HPDE6-E6E7 (cell line): ENCODE data around the gene EFHD1.
"Not testable (repeated sequence)": the region's sequence is repeated elsewhere in the genome, so short reads cannot be mapped to it uniquely, and the experiment has no call there.

Experiments
- DNase-seq: peaks from one replicate; pipeline ENCODE4 v3.0.0; 2011; ENCODE audit warnings: missing footprints; ENCODE audit errors: extremely low spot score

The EFHD1 gene

DNA sequence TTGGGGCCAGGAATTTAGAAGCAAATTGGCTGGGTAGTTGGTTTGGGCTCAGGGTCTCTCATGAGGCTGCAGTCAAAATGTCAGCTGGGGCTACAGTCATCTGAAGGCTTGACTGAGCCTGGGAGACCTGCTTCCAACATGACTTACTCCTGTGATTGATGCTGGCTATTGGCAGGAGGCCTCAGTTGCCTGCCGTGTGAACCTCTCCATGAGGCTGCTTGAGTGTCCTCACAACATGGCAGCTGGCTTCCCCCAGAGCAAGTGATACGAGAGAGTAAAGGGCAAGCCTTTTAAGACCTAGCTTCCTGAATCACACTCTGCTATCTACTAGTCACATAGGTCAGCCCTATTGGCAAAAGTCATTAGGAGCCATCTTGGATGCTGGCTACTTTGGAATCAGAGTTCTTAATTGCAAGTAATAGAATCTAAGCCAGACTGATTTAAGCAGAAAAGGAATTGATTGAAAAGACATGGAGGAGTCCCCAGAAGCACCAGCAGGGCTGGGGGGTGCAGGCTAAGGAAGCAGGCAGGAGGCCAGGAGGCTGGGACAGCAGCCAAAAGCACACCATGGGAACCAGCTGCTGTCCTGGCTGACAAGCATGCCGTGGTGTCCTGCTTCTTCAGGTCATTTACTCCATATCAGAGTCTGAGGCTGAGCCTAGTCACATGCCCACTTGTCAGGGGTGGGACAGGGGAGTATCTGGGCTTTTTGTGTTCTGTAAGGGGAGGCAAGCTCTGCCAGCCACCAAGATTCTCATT, 55.9 kb downstream of the EFHD1 start:
- DNase-seq = no peak

DNA sequence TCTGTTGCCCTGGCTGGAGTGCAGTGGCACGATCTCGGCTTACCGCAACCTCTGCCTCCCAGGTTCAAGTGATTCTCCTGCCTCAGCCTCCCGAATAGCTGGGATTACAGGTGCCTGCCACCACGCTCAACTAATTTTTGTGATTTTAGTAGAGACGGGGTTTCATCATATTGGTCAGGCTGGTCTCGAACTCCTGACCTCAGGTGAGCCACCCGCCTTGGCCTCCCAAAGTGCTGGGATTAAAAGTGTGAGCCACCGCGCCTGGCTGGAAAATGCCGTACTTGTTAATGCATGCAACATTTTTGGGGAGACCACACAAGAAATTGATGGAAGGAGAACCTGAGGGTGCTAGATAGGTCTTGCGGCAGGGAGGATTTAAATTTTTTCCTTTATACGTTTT, 57.7 kb downstream of the EFHD1 start:
- DNase-seq = not testable (repeated sequence)

DNA sequence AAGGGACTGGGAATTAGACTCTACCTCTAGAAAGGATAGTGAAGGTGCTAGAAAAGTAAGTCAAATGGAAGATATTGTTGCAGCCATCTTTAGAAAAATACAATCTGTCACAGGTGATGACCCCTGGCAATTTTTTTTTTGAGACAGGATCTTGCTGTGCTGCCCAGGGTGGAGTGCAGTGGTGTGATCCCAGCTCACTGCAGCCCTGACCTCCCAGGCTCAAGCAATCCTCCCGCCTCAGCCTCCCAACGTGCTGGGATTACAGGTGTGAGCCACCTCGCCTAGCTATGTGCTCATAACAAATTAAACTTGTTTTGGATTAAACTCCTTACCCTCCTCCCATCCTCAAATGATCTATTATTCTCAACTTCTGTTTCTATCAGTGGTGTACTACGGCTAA, 59.9 kb downstream of the EFHD1 start:
- no peak for DNase-seq

DNA sequence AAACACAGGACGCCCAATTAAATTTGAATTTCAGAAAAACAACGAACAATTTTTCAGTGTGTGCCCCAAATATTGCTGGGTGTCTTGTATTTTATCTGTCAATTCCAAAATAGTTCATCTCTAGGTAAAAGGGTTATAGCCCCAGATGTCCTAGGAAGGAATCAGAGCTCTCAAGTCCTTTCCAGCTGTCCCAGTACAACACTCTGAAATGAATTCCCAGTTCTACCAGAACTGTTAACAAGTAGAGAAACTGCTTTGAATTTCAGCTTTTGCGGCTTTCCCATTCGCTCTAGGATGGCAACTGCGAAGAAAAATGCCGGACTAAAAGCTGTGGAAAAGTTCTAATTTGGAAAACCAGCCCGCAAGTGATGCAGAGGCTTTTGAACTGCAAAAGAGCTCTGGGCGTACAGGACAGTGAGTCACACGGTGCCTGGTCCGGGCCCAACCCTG, 63.2 kb downstream of the EFHD1 start:
- DNase-seq = no peak

DNA sequence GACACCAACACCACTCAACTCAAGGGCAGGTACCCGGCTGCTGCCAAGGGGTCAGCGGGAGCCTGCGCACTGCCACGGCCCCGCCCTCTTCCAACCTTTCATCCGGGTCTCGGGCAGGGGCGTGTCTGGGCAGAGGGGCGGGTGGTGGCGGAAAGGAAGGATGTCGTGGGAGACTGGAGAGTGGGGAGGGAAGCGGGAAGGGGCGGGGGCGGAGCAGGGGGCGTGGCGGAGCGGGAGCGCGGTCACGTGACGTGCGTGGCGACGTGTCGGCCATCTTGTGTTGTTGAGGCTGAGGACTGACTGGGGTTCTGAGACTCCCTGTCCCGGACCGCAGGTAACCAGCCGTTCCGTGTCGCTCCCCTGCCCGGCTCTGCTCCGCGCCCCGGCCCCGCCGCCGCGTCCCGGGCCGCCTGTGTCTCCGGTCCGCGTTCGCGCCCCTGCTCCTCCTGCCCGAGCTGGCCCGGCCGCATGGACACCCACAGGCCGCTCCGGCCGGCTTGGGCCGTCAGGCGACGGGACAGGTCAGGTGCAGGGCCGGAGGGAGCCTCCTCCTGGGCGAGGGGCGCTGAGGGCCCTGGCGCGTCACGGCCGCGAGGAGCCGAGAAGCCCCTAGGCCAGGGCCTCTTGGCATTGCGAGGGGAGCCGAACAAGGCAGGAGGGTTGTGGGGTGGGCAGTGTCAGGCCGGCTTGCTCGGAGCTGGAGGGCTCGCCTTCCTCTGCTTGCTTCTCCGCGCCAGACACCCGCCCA, 63.8 kb downstream of the EFHD1 start, which contains the start of gene GIGYF2:
GIGYF2 (plus strand) TSS at position 273 of the 748 bp plus-strand sequence. CDS start 37,867 bp downstream, outside the sequence.
- DNase-seq = peak; percentile 94

DNA sequence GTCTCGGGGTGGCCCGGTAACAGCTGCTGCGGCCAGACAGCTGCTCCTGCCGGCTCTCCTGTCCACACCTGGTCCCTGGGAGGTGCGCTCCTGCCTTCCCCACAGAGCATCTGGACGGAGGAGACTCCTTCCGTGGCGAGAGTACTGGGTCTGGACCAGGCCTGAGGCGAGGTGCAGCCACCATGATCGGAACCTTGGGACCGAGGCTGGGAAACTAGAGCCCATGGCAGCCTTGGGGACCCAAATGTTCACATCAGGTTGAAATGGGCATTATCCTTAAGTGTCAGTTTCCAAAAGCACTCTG, 64.4 kb downstream of the EFHD1 start:
- peak; percentile 27 for DNase-seq

DNA sequence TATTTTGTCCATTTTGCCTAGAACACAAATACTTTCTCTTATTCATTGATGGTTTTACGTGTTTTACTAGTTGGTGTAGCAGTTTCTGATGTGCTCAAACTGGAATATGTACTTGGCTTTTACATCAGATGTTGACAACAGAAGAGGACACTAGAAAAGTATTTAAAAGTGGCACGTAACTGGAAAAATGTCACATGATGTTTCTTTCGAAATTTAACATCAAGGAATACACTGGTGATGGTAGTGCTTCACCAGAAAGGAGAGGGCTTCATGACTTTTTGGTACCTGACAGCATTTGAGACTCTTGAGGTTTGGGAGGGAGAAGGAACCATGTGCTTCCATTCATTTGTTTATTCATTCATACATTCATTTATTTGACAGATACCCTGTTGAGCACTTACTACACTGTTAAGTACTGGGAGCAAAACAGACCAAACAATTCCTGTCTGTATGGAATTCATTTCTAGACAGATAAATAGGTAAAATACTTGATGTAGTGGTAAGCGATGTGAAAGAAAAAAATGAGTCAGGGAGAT, 65.2 kb downstream of the EFHD1 start:
- DNase-seq = no peak

DNA sequence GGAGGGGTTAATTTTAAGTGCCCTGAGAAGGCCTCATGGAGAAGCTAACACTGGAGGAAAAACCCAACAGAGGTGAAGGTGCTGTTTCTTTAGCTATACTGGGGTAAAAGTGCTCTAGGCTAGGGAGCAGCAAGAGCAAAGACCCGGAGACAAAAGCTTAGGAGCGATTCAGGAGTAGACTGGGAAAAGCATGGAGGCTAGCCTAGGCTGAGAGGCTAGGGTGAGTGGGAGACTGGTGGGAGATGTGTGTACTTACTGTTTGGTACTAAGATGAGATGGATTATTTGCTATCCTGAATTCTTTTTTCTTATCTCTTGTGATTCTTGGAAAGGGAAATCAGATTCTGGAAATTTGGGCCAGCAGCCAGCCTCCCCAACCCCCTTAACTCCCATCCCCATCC, 65.7 kb downstream of the EFHD1 start:
- no peak for DNase-seq

DNA sequence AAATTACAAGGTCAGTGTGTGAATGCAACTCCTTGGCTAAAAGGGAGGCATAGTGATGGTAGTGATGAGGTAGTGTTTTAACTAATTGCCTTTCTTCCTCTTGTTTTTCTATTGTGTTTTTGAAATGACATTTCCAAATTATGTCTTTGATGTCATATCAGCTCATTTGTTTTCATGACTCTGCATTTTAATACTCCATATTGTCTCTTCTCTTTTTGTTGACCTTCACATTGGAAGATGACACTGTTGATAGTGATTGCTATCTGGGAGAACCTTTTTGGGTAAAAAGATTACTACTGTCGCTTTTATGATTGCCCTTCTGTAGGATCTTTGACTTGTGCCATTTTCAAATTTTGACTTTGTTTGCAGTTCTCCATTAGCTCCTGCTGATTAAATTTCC, 66.8 kb downstream of the EFHD1 start:
- DNase-seq = no peak

DNA sequence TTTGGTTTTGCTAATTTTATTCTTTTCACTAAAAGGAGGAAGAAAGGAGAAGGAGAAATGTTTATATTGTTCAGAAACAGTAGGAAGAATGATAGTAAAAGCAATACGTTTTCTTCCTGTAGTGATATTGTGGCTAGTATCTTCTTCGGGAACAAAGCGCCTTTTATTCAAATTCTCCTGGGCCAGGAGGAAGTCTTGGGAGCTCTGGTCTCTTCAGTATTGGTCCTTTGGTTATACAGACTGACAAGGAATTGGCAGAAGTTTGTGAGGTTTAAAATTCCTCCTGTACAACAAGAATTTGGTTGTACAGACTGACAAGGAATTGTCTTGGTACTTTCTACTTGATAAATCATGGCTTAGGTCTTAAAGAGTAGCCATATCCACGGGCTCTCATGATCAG, 73.7 kb downstream of the EFHD1 start:
- DNase-seq = no peak

DNA sequence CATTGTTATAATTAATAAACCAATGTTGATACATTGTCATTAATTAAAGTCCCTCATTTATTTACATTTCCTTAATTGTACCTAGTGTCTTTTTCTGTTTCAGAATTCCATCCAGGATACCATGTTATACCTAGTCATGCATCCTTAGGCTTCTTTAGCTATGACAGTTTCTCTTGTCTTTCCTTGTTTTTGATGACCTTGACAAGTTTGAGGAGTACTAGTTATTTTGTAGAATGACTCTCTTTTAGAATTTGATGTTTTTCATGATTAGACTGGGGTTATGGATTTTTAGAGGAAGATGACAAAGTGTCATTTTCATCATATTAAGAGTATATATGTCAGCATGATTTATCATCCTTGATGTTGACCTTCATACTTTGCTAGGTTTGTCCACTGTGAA, 80.1 kb downstream of the EFHD1 start:
- no peak for DNase-seq

DNA sequence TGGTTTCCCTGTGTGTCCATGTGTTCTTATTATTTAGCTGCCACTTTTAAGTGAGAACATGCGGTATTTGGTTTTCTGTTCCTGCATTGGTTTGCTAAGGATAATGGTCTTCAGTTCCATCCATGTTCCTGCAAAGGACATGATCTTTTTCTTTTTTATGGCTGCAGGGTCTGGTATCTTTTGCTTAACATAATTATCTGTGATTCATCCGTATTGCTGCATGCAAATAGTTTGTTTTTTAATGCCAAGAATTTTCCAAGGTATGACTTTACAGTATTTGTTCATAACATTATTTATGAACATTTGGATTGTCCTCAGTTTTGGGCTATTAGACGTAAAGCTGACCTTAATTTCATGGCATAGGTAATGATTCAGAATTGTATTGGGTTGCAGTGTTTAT, 81.6 kb downstream of the EFHD1 start:
- DNase-seq = no peak

DNA sequence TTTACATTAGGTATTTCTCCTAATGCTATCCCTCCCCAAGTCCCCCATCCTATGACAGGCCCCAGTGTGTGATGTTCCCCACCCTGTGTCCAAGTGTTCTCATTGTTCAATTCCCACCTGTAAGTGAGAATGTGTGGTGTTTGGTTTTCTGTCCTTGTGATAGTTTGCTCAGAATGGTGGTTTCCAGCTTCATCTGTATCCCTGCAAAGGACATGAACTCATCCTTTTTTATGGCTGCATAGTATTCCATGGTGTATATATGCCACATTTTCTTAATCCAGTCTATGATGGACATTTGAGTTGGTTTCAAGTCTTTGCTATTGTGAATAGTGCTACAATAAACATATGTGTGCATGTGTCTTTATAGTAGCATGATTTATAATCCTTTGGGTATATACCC, 86.7 kb downstream of the EFHD1 start:
- not testable (repeated sequence) for DNase-seq

DNA sequence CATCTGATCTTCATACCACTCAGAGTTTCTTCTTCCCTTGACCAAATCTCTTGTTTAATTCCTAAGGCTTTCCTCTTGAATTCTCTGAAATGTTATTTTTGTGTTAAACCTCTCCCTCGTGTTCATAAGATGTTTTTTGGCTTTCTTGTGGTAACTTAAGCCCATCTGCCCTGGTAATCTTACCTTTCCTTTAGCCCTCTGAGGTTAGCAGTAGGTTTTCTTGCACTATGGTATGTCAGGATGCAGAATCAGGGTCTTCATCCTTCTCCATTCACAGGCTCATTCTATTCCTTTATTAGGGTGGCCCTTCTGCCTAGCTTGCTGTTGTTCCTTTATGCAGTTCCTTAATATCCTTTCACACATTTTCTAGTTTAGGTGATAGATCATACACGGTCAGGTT, 87.9 kb downstream of the EFHD1 start:
- DNase-seq = no peak

DNA sequence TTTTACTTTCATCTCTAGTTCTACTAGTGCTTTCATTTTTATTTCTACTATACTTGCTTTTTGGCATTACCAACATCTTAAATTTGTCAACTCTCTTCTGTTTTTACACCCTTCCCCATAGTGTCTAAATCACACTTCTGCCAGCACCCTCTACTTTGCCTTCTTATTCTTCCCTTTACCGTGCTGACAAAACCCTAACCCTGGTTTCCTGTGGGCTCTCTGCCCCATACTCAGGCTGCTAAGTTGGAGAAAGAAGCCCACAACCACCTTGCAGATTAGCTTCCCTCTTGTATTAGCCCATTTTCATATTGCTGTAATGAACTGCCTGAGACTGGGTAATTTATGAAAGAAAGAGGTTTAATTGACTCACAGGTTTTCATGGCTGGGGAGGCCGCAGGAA, 88.5 kb downstream of the EFHD1 start:
- no peak for DNase-seq

DNA sequence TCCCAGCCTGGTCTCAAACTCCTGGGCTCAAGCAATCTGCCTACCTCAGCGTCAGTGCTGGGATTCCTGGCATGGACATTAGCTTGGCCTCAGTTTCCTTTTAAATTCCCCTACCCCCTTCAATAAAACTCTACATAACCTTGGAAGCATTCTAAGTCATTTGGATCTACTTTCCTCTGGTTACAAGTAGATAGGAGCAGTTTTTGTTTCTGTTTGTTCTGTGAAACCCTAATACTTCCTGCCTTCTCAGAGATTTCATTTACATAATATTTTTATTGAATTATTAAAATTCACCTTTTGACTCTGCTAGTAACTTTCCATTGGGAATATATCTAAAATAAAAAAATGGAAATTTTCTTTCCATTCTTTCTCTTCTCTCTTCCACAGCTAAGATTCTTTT, 89.6 kb downstream of the EFHD1 start:
- no peak for DNase-seq

DNA sequence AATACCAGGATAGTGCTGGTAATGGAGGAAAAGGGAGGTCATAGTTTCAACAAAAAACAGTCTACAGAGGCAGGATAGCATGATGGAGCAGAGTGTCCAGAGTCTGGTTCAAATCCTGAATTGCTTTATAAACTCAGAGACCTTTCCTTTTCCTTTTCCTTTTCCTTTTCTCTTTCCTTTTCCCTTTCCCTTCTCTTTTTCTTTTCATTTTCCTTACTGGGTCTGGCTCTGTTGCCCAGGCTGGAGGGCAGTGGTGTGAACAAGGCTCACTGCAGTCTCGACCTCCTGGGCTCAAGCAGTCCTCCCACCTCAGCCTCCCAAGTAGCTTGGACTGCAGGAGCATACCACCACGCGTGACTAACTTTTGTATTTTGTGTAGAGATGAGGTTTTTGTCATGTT, 95.4 kb downstream of the EFHD1 start:
- DNase-seq = no peak

DNA sequence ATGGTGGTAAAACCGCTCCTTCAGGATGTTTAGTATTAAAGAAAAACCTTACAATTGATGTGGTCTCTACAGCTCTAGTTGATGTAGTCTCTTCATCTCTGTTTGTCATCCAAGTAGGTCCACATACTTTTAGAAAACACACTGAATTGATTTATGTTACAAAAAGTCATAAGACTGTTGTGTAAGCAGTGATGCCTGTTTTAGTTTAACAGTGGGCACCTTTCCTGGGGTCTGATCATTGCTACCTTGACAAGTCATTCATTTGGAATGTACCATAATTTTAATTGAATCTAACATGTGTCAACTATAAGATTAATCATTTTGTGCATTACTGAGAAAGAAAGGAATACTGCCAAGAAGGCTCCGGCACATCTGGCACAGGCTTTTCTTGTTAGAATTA, 98.1 kb downstream of the EFHD1 start:
- no peak for DNase-seq
